HG02852 (cell line): ENCODE data around the gene MYH1.

Experiments
- ATAC-seq: cut with Tn5 transposase; IDR thresholded peaks from one replicate; pipeline ENCODE4 v1.9.1; 2021; ENCODE audit warnings: mild to moderate bottlenecking, moderate library complexity; ENCODE audit not compliant: unreplicated experiment

MYH1 gene

DNA sequence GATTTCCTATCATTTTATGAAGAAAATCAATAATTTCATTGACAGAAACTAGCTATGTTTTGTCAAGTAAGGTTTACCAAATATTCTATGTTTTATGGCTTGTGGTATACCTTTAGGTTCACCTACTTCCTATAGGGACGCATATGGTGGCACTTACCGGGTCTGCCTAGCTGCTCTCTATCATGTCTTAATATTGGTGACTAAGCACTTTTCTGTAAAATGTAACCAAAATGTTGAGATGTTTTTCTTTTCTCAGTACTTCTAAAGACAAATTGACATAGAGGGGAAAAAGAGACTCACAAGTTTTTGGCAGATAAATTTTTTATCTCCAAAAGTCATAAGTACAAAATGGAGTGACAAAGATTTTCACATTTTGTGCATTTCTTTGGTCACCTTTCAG lies 26.3 kb downstream of the MYH1 start:
- no peak for ATAC-seq

DNA sequence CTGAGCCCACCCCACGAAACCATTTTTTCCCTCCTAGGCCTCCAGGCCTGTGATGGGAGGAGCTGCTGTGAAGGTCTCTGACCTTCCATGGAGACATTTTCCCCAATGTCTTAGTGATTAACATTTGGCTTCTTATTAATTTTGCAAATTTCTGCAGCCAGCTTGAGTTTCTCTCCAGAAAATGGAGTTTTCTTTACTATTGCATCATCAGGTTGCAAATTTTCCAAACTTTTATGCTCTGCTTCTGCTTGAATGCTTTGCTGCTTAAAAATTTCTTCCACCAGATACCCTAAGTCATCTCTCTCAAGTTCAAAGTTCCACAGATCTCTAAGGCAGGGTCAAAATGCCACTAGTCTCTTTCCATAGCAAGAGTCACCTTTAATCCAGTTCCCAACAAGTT lies 36.1 kb downstream of the MYH1 start:
- ATAC-seq = no peak

DNA sequence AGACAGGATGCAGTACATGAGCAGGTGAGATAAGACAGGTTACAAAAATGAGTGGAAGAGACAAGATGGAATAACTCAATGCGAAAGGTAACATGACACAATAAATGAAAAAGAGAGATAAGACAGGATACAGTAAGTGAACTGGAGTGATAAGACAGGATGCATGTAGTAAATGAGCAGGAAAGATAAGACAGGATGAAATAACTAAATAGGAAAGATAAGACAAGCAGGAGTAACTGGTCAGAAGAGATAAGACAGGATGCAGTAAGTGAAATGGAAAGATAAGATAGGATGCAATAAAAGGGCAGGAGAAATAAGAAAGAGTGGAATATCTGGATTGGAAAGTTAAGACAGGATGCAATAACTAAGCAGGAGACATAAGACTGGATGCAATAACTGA lies 40.6 kb downstream of the MYH1 start:
- ATAC-seq = no peak

DNA sequence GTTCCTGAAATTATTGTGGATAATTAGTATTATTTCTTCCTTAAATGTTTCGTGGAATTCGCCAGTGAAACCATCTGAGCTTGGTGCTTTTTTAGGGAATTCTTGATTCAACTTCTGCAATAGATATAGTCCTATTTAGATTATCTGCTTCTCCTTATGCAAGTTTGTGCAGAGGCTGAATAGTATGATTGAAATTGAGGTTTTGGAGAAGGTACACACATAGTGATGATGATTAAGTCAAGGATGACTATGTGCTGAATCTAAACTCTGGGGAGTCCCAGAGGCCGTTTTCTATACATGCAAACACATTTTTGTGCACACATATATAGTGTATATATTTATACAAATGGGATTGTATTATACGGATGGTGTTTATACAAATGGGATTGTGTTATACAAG lies 43.8 kb downstream of the MYH1 start:
- no peak for ATAC-seq

DNA sequence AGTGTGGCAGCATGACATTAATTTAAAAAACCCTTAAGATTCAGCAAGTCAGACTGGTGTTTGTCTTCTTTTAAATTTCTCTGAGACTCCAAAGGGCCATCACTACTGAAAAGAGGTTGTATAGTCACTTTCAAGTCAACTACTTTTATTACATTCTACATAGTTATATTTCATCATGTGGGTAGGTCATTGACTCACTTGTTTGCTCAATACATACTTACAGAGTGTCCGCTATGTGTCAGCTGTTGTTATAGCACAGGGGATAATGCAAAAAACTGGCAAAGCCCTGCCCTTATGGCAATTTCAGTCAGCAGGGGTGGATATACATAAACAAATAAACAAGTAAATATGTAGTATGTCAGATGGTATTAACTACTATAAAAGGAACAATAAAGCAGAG lies 46.5 kb downstream of the MYH1 start:
- ATAC-seq = no peak

DNA sequence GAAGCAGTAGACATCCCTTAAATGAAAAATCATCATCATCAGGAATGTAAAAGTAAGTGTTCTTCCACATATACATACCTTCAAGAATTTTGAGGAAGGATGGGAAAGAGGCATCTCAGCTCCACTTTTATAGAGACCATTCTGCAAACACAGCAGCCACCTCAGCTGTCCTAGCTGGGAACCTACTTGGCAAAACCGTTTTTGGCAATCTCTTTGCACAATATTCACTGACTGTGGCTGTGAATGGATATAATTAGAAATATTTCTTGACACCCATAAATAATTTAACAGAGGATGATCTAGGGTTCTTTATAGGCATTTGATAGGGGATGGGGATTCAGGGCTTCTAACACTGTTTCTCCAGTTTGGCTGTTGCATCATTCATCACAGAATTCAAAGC lies 48.9 kb downstream of the MYH1 start, which contains the start of gene MYH4:
Gene MYH4 (minus strand): TSS at position 101 of the 400 bp plus-strand sequence. CDS start 2,814 bp downstream, outside the sequence.
- no peak for ATAC-seq

DNA sequence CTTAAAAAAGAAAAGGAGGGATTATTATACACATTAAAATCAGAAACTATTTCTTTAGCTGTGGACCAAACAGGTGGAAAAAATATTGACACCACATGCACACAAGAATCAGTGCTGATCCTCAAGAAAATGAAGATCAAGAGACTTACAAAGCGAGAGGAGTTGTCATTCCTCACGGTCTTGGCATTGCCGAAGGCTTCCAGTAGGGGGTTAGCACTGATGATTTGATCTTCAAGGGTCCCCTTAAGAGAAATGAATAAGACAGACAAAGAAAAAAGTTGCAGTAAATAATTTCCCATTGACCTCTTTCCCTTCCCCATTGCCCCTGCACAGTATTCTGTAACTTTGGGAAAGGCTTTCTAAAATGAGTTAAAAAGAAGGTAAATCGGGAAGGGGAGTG lies 54.9 kb downstream of the MYH1 start:
- no peak for ATAC-seq

DNA sequence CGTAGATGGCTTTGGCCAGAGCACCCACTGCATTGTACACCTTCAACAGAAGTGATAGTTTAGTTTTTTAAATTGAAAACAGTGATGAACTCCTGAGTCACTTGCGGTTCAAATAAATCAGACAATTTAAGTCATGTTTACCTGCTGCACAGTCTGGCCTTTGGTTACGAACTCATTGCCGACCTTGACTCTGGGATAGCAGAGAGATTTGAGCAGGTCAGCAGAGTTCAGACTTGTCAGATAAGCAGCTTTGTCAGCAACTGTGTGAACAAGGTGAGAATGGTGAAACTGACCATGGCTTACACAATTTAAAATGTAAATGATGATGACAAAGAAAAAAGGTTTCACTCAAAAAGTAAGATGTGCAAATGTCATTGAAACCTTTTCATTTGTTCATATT lies 58.3 kb downstream of the MYH1 start:
- ATAC-seq = no peak

DNA sequence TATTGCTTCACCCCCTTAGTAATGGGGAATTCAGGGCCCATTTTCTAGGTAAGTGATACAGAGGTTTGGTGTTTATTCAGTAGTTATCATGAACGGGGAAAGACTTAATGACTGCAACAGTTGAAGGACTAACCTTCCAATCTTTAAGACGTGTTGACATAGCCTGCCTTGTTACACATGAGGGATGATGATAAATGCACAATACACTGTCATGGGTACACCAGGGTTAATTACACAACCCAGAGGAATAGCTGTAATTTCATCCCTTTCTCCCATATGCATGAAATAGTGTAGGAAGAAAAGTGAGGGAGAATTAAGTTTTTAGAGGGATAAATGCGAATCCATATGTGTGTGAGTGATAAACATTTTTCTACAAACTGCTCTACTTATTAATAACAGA lies 59.6 kb downstream of the MYH1 start:
- no peak for ATAC-seq

DNA sequence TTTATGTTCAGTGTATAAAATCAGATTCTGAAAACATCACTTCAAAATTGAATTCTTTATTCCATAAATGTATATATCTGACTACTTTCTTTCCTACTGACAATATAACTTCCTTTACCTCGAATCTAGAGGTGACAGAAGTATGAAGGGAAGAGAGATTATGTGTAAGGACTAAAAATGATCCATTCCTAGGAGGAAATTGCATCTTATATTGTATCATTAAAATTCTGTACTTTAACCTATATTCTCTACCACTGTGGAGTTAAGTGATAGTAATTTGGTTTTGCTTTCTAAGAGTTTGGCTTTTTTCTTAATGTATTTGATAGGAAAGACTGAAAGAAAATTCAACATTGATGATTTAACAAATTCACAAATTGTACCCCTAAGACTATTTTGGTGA lies 60.4 kb downstream of the MYH1 start:
- no peak for ATAC-seq

DNA sequence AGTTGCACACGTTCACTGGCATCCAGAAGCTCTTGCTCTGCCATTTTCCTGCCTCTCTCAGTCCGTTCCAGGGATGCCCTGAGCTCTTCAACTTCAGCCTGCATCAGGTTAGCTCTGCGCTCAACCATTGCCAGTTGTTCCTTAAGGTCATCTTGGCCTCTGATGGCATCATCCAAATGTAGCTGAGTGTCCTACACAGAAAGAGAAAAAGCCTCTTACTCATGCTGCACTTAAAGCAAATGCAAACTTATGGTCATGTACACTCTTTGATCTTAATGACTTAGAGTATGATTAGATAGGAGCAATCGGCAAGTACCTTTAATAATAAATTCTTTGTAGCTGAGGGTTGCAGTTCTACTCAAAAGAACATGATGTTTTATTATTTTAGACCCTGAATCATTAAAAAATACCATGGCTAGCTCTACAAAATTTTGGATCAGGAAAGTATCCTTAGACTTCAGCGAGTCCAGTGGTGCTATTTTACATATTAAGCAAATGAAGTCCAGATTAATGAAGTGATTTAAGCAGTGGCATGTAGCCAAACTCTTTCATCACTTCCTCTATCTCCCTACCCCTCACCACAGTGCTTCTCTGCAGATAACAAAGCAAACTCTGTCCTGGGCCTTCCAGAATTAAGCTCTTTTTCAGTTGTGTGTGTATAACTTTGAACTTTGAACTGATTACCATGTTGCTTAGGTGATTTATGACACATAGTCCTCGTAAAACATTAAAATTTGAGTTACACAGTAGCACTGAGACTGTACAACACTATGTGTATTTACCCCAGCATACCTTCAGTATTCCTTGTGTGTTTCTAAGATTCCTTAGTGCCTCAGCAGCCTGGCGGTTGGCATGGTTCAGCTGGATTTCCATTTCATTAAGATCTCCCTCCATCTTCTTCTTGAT lies 71.1 kb downstream of the MYH1 start:
- no peak for ATAC-seq
